Measurements from ENCODE around the gene BBS7.

BBS7 gene

GRCh38 chr4:121838136-121838535 is 32.1 kb downstream of the BBS7 start:
- DNase-seq (ENCODE audit: extremely low read depth in 1 of 2, low read depth in 1 of 2): no peak

- DNase-seq (ENCODE audit: extremely low read depth in 1 of 2, low read depth in 1 of 2): no peak
These were observed 40.8 kb downstream of the BBS7 start for GRCh38 chr4:121829511-121829910.

GRCh38 chr4:121827853-121828252 is 42.4 kb downstream of the BBS7 start:
- DNase-seq (ENCODE audit: extremely low read depth in 1 of 2, low read depth in 1 of 2): no peak

- no peak for DNase-seq (ENCODE audit: extremely low read depth in 1 of 2, low read depth in 1 of 2)
These were observed 45.3 kb downstream of the BBS7 start for GRCh38 chr4:121824950-121825349.

- DNase-seq (ENCODE audit: extremely low read depth in 1 of 2, low read depth in 1 of 2): no peak
These were observed 46.1 kb downstream of the BBS7 start for GRCh38 chr4:121824171-121824527.

GRCh38 chr4:121823505-121824170 is 46.6 kb downstream of the BBS7 start, which contains the start of gene CCNA2:
Gene CCNA2 (minus strand): TSS chr4:121823883. CDS start chr4:121823628, 255 bp downstream.
- peak; percentile 89 to 90 for DNase-seq (ENCODE audit: extremely low read depth in 1 of 2, low read depth in 1 of 2)

- no peak for DNase-seq (ENCODE audit: extremely low read depth in 1 of 2, low read depth in 1 of 2)
These were observed 47.3 kb downstream of the BBS7 start for GRCh38 chr4:121822796-121823504.

- DNase-seq (ENCODE audit: extremely low read depth in 1 of 2, low read depth in 1 of 2): no peak
These were observed 48.2 kb downstream of the BBS7 start for GRCh38 chr4:121822047-121822446.

- DNase-seq (ENCODE audit: extremely low read depth in 1 of 2, low read depth in 1 of 2): no peak
These were observed 50.9 kb downstream of the BBS7 start for GRCh38 chr4:121819216-121819965.

GRCh38 chr4:121818215-121818614 is 52.1 kb downstream of the BBS7 start:
- no peak for DNase-seq (ENCODE audit: extremely low read depth in 1 of 2, low read depth in 1 of 2)

GRCh38 chr4:121817701-121818100 is 52.6 kb downstream of the BBS7 start:
- no peak for DNase-seq (ENCODE audit: extremely low read depth in 1 of 2, low read depth in 1 of 2)

- DNase-seq (ENCODE audit: extremely low read depth in 1 of 2, low read depth in 1 of 2): no peak
These were observed 53.3 kb downstream of the BBS7 start for GRCh38 chr4:121817006-121817405.

GRCh38 chr4:121814756-121815155 is 55.5 kb downstream of the BBS7 start:
- DNase-seq (ENCODE audit: extremely low read depth in 1 of 2, low read depth in 1 of 2): no peak

- no peak for DNase-seq (ENCODE audit: extremely low read depth in 1 of 2, low read depth in 1 of 2)
These were observed 59.2 kb downstream of the BBS7 start for GRCh38 chr4:121811122-121811521.

GRCh38 chr4:121806411-121806810 is 63.9 kb downstream of the BBS7 start:
- no peak for DNase-seq (ENCODE audit: extremely low read depth in 1 of 2, low read depth in 1 of 2)

- no peak for DNase-seq (ENCODE audit: extremely low read depth in 1 of 2, low read depth in 1 of 2)
These were observed 68.6 kb downstream of the BBS7 start for GRCh38 chr4:121801715-121802075.

GRCh38 chr4:121800961-121801714 is 69.1 kb downstream of the BBS7 start, which contains the start of gene EXOSC9:
Gene EXOSC9 (plus strand): TSS chr4:121801323. CDS start chr4:121801425, 102 bp downstream.
- DNase-seq (ENCODE audit: extremely low read depth in 1 of 2, low read depth in 1 of 2): peak; percentile 92 to 93

GRCh38 chr4:121800638-121800960 is 69.7 kb downstream of the BBS7 start:
- no peak for DNase-seq (ENCODE audit: extremely low read depth in 1 of 2, low read depth in 1 of 2)

GRCh38 chr4:121799867-121800501 is 70.3 kb downstream of the BBS7 start:
- no peak for DNase-seq (ENCODE audit: extremely low read depth in 1 of 2, low read depth in 1 of 2)

GRCh38 chr4:121799208-121799823 is 71.0 kb downstream of the BBS7 start:
- no peak for DNase-seq (ENCODE audit: extremely low read depth in 1 of 2, low read depth in 1 of 2)
